Endometrial microvascular endothelial cells (primary cell): Measurements from ENCODE around the gene GIT1. TPM values are rescaled to one million over a fixed set of nuclear protein-coding genes. Genes with fewer than 3 reads are reported as not detected.

Experiments
- in situ Hi-C: cut with HindIII; loops from 2 replicates; pipeline ENCODE4 v1.10.0; 2017; ENCODE audit warnings: low sequenced_read_pairs, low pct_unique_long_range_greater_than_20kb; ENCODE audit errors: inconsistent ontology term
- total RNA-seq: library from RNA; depleted of rRNA; stranded (reverse); fragments of >200 nt; gene quantifications from one replicate; pipeline ENCODE4 v1.2.3, GENCODE V29; 2015; ENCODE audit errors: inconsistent ontology term

GIT1 gene
- total RNA-seq, 1 donor from 2014 or later, result 52.9 TPM

DNA sequence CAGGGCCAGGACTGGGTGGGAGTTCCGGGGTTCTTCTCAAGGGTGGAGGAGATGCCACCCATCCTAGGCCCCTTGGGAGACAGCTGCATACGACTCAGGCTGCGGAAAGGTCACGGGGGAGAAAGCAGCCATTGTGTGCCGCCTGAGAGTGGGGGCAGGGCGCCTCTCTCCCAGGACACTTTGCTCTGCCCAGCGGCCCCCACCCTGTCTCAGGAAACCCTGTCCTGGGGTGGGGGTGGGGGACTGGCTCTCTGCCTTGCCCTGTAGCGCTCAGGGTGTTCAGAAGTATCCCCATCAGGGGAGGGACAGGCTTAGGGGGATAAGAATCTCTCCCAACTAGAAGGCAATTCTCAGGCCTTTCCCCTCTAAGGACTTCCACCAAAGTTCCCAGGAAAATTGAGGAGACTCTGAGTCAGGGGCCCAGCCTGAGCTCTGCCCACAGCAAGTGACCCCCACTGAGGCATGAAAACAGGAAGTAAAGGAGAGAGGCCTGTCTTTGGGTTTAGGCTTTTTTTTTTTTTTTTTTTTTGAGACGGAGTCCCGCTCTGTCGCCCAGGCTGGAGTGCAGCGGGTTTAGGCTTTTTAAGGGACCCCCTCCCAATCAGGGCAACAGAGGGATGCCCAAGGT, 4.9 kb downstream of the GIT1 start:
- in situ Hi-C loops, result no loop called here

DNA sequence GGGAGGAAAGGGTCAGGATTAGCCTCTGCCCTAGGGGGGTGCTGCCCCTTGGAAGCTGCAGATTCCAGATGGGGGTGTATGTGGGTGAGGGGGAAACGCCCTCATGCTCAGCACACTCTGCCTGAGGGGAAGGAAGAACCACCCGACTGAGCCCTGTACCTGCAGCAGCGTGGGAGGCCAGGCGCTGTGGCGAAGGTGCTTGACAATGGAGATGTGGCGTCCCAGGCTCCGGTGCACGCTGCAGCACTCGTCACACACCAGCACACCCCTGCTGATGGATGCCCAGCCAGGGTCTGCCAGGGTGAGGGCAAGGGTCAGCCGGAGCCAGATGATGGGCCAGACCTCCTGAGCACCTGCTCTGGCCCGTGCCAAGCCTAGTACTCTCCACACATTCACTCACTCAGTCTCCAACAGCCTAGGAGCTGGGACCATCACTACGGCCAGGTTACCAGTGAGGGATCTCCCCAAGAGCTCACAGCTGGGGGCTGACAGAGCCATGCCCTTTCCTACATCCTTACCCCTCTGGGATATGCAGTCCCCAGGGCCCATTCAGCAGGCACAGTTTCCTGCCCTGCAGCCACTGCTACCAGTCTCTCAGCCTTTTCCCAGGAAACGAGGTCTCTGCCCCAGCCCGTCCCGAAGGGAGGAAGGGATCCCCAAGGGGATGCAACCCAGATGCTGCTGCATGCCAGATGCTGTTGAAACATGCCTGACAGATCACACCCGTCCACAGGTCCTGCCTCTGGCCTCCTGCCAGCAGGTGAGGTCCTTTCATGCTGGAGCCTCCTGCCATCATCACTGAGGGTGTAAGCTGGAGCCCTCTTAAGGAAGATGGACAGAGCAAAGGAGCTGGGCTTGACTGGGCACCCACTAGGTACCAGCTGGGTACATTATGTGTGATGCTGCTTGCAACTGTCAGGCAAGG, 5.9 kb downstream of the GIT1 start:
- in situ Hi-C loops, result no loop called here

DNA sequence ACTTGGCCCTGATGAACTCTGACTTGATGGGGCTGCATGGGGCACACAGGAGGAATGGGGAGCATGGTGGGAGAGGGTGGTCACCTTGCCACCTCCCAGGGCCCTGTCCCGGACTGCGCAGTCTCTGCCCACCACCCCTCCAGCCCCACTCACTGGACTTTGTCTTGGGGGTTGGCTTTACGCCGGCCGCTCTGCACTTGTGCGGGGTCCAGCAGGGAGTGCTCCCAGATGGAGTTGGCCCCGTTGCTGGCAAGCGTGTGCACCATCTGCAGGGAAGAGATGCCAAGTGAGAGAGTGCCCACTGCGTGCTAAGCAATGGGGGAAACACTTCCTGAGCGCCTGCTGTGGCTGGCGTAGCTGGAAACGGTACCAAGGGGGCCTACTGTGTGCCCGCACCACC, 6.7 kb downstream of the GIT1 start:
- in situ Hi-C loops, result no loop called here

DNA sequence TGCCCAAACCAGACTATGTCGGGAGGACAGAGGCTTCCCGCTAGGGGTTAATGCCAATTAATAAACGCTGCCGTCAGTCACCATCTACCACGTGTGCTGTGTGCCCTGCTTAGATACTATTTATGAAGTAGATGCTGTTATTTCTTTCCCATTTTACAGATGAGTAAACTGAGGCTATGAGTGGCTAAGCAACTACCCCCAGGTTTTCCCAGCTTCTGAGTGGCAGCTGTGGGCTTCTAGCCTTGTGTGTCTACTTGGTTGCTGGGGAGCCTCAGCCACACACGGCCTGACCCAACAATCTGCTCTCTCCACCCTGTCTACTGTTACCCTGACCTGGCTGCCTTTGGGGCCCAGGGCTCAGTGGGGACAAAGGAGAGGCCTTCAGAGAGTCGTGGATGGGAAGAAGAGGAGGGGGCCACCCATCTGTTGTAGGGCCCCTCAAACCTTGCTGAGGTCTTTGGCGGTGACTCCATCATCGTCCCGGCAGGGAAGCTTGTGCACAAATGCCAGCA, 7.1 kb downstream of the GIT1 start:
- in situ Hi-C loops, result no loop called here

DNA sequence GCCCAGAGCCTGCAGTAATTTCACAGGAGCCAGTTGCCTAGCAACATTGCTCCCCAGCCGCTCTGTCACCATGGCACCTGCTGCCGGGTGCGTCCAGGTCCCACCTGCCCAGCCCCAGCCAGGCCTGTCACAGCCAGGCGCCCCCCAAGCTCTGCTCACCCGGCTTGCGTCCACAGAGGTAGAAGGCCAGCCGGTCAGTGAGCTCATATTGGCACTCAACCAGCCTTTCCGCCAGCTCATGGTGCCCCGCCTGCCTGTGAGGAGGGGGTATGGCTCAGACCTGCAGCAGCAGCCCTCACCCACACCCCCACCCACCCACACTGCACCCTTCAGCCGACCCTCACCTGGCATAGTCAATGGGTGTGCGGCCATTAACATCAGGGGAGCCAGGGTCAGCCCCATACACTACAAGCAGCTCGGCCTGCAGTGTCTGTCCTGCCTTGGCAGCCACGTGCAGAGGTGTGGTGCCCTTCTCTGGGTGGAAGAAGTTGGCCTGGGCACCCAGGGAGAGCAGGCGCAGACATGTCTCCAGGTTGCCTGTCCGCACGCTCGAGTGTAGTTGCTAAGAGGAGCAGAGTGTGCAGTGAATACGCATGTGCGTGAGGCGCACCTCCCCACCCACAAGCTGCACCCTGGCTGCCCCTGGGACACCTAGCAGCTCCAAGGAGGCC, 7.7 kb downstream of the GIT1 start:
- in situ Hi-C loops, result no loop called here

DNA sequence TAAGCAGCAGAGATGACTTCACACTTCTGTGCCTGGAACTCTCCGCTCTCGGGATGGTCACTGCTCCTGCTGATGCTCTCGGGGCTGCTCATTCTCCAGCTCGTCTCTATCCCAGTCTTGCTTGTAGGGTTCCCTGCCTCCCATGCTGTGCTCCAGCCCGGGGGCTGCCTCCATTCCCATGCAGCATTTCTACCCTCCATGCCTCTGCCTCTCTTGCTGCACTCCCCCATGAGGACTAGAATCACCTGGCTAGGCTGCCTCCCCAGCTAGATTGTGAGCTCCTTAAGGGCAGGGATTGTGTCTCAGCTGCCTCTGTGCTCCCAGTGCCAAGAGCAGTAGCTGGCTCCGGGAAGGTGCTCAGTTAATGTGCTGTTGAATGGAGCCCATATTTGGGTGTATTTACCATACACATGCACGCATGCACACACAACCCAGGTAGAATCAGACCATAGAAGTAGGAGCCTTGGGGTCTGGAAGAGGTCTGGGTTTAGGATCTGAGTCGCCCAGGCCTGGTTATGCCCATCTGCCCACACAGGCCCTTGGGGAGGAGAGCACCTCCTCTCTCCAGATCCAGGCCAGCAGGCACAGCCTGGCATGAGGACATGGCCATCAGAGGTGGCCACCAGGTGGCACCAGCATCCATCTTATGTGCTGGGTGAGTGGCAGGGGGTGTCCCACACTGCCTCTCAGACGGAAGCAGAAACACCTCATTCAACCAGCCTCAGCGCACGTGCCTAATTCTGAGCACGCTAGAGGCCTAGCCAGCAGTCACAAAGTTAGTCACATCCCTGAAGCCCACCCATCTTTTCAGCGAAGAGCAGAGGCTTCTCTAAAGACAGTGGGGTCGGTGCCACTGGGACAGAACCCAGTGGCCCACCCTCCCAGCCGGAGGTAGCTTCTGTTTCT, 9.3 kb downstream of the GIT1 start:
- in situ Hi-C loops, result no loop called here

DNA sequence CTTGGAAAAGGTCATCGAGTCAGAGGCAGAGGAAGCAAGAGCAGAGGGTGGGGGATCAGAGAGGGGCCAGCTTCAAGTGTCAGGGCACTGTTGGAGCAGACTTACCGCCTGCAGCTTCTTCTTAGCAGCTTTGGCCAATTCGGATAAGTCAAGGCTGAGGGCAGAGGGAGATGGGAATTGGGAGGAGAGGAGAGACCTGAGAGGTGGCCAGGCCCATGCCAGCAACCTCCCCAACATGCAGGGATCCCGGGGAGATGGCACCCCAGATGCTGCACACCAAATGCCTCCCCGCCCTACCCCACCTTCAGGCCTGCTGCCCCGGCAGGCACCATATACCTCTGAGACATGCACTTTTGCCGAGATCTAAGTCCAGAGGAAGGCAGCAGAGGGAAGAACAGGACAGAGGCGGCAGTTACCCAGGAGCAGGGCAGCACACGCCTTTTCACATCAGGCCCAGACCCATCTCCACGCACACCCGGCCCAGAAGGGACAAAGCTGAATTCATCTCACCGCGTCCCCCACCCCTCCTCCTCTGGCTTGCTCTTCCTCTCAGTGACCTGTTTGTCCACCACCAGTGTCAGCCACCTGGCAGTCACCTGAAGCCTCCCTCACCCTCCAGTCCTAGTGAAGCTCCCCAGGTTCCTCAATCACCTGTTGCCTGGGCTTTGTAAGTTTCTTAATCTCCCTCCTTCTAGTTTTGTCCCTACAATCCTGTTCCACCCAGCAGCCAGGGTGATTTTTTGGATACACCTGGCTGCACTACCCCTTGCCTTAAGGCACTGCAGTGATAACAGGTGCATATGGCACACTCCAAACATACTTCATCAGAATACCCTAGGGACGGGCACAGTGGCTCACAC, 10.6 kb downstream of the GIT1 start:
- in situ Hi-C loops, result no loop called here

DNA sequence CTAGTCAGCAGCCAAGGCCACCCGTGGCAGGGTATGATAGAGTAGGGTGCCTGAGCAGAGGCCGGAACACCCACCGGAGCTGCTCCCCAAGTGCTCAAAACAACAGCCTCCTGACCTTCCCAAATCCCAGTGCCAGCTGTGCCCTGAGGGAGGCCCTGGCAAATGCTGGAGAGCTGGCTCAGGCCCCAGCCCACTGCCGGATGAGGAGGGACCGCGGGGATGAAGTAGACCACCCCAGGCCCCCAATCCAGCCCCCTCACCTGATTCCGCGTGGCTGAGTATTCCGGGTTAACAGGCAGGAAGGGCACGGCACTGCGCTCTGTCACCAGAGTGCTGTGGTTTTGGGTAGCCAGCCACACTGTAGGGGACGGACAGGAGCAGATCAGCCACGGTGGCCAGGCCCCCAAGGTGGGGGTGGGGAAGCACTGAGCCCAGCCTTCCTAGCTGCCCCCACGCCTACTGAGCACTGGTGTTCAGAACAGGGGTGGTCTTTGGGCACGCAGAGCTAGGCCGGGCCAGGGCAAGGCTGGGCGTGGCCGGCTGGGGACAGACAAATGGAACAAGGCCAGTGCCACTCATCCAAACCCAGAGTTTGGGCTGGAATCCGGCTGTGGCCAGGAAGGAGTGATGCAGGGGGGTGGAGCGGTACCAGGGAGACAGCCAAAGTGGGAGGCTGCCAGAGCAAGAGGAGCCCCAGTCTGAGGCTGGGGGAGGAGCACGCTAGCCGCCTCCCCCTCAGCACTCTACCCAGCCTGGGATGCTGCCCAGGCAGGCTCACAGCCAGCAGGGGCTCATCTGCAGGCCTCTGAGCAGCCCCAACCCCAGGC, 11.8 kb downstream of the GIT1 start:
- in situ Hi-C loops, result no loop called here

DNA sequence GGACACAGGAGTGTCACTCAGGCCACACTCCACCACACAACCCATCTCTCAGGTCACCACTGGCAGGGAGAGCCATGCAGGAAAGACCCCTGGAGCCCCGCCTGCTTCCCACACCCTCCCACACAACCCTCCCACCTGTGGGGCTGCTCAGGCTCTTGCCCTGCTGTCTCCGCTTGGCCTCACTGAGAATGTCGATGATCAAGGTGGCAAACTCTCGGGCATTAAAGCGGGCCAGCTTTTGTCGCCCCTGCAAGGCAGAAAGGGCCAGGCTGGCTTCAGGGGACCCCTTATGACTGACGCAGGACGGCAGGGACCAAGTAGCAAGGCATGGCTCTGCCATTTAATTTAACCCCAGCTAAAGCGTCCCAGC, 12.5 kb downstream of the GIT1 start:
- in situ Hi-C loops, result no loop called here

DNA sequence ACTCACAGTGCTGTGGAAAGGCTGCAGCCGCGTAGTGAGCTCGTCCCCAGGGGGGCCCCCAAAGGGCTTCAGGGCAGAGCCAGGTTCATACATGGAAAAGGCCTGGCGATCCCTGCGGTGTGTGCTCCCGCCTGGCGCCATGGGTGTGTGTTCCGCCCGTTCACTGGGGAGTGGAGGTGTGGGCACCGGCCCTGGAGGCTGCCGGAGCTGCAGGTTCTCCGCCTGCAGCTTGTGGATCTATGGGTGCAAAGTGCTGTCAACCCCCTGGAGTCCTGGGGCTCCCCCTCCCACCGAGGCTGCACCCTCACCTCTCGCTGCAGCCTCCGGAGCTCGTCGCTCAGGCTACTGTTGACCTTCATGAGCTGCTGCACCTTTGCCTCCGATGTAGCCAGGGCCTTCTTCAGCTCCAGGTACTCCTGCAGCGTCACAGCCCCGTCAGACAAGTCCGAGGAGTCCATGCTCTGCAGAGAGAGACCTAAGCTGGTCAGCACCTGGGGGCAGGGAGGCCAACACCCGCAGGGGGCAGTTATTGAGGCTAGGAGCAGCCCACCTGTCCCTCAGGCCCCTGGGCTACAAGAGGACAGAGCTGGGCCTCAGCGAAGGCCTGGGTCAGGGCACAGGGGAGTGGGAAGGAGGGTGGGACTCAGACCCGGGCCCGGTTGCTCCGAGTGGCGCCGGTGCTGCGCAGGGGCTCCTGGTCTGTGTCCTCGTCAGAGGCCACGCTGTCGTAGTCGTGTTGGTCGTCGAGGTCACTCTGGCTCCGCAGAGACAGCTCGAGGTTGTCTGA, 13.0 kb downstream of the GIT1 start:
- in situ Hi-C loops, result no loop called here

DNA sequence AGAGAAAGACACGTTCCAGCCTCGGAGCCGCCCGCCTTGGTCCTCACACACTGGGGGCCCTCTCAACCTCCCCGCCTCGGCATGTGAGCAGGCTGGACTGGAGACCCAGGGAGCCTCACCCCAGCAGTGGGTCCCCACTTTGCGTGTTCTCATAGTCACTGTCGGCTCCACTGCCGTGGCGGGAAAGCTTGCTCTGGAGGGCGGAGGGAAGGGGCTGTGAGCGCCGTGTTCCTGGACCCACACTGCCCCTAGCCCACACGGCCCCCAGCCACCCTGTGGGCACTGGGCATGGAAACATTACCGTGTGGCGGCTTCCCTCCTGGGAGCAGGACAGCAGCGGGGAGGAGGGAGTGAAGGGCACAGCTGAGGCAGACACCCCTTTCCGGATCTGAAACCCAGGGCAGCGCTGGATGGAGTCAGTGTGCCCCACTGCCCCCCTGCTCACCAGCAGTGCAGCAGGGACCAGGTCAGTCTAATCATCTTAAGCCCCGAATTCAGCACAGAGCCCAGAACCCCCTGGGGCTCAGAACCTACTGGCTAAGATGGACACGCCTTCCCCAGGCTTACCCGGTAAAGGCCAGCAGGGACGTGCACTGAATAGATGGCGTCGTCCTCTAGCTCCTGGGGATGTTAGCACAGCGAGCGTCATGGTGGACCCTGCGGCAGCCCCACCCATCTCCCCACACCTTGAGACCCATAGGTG, 13.8 kb downstream of the GIT1 start:
- in situ Hi-C loops, result no loop called here

DNA sequence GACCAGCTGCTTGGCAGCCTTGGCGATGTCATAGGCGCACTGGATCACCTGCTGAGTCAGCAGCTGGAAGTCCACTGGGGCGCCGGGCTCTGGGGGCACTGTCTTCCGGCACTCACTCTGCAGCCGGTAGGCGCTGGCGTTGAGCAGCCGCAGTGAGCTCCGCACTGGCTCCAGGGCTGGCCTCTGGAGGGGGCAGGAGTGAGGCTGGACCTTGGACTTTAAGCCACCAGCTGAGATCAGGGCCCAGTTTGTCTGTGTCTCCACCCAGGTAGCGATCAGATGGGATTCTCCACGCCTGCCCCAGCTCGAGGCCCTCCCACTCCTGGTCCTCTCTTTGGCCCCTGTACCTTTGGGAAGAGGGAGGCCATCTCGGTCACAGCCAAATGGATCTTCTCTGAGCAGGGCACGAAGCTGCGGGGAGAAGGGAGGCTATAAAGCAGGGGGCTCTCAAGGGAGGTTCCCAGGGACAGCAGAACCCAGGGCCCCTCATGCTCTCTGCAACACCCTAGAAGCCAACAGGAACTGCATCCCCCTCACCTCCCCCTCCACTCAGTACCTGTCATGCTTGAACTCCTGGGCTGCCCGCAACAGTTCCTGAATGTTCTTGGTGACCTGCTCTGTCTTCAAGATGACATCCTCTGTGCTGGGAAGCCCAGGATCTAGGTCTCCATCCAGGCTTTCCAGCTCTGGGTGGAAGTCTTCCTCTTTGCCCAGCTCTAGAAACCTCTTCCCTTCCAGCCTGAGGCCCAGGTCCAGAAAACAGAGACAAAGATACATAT, 14.5 kb downstream of the GIT1 start:
- in situ Hi-C loops, result no loop called here

DNA sequence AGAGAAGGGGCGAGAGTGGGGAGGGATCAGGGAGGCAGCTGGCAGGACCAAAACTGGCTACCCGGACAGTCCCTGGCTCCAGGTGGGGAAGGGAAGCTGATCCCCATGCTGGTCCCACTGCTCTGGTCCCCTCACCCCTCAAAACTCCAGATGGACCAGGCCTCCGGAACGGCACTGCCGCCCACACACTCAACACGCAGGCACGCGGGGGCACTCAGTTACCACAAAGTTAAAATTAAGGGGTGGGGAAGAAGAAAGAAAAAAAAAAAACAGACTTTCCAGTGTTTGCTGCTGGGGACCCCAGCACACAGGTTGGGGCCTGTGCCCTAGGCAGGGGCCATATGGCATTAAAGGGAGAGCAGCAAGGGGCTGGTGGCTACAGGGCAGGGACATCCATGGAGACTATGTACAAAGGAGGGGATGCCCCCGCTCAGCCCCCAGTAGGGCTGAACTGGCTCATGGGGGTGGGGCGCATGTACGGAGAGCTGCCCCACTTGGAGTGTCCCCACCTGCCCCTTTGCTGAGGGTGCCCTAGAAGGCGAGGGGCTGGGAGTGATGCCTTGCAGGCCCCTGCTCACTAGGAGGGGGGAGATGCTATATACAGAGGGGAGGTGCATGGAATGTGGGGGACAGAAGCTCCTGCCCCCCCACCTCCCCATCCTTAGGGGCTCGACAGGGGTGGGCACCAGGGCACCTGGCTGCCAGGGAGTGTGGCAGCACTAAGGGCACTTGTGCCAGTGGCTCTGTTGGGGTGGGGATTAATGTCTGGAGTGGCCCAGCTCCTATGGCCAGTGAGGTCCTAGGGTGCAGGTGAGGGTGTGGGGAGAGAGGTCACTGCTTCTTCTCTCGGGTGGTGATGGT, 15.3 kb downstream of the GIT1 start:
- in situ Hi-C loops, result no loop called here

DNA sequence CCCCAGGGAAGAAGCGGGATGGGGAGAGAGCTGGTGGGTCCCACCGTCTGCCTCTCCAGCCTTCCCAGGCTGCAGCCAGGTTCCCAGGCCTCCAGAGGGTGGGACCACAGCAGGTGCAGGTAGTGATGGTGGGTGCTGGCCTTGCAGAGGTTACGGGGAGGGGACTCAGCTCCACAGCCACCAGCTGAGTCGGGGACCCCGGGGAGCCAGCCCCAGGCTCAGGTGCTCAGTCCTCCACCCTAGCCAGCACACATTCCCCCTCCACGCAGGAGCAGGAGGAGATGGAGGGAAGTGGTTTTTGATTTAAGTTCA, 15.9 kb downstream of the GIT1 start:
- in situ Hi-C loops, result no loop called here
